Activated CD8-positive, alpha-beta T cell treated with anti-CD3 and anti-CD28 coated beads for 36 hours (primary cell): ENCODE measurements around the gene MATN1. TPM values are rescaled to one million over a fixed set of nuclear protein-coding genes. Genes with fewer than 3 reads are reported as not detected.

Experiments used
- ATAC-seq: fragments of 200-7000 bp; cut with Tn5 transposase; one replicate; pipeline ENCODE4 v1.10.0; 2021; ENCODE audit warnings: mild to moderate bottlenecking, moderate library complexity
- CTCF ChIA-PET: fragments of 350-600 bp; sonication (Branson Sonifier 250); formaldehyde crosslinking; loops from one replicate; lab custom pipeline; 2021; ENCODE audit warnings: antibody characterized with exemption; lab: Charles Lee
- POLR2A ChIA-PET: fragments of 350-600 bp; sonication (Branson Sonifier 250); formaldehyde crosslinking; loops from one replicate; lab custom pipeline; 2021; ENCODE audit warnings: antibody characterized with exemption; lab: Charles Lee
- DNase-seq: peaks from one replicate; pipeline ENCODE4 v3.0.0-alpha.2; 2020
- H3K27ac Mint-ChIP-seq: one replicate; pipeline ENCODE4 v1.8.0; 2021; ENCODE audit warnings: mild to moderate bottlenecking, mixed read lengths
- H3K27me3 Mint-ChIP-seq: one replicate; pipeline ENCODE4 v1.8.0; 2021; ENCODE audit warnings: mixed read lengths
- H3K36me3 Mint-ChIP-seq: one replicate; pipeline ENCODE4 v1.8.0; 2021; ENCODE audit warnings: low read depth, mixed read lengths
- H3K4me1 Mint-ChIP-seq: one replicate; pipeline ENCODE4 v1.8.0; 2021; ENCODE audit warnings: low read depth, mixed read lengths
- H3K4me3 Mint-ChIP-seq: one replicate; pipeline ENCODE4 v1.8.0; 2021; ENCODE audit warnings: mild to moderate bottlenecking, moderate library complexity, mixed read lengths
- H3K9me3 Mint-ChIP-seq: one replicate; pipeline ENCODE4 v1.8.0; 2021; ENCODE audit warnings: mixed read lengths
- CTCF ChIP-seq: fragments of 200-600 bp; IDR thresholded peaks from one replicate; pipeline ENCODE4 v1.8.0; 2022; ENCODE audit warnings: antibody characterized with exemption, mild to moderate bottlenecking
- intact Hi-C: fragments of 100-400 bp; cut with micrococcal nuclease; formaldehyde crosslinking; loops from one replicate; pipeline ENCODE4 v1.10.0; 2022
- total RNA-seq, 2 experiments: library from RNA; stranded (reverse); gene quantifications; one replicate each; pipeline ENCODE4 v1.2.3, GENCODE V29; 2021

MATN1 gene
- total RNA-seq, 2 experiments from 2014 or later = 0.45 to 1.4 TPM

- ATAC-seq (no peak), DNase-seq (no peak)
- Mint-ChIP-seq H3K9me3 (no peaks in the 10 kb centered on the region), H3K4me1 (peaks cover 76% of the 10 kb centered on the region), H3K4me3 (peak overlapping the region; percentile 87), H3K27me3 (no peaks in the 10 kb centered on the region), H3K27ac (peak overlapping the region; percentile 98), H3K36me3 (peaks cover 66% of the 10 kb centered on the region)
- CTCF ChIA-PET = interaction anchor here (0.7 to 15.2 kb wide), 4 partner anchors 21 to 159 kb away, joined by 3 to 186 read pairs (median 16); no protein-coding TSS in a partner anchor
- POLR2A ChIA-PET = interaction anchor here (24.0 to 36.3 kb wide), 2 partner anchors 6 to 12 kb away, joined by 671 read pairs; partner anchors contain the start of genes LAPTM5 and MATN1
- intact Hi-C loops = no loop called here
- TF ChIP-seq CTCF = no peak
Observed at GRCh38 chr1:30753118-30753517, 29.7 kb upstream of the MATN1 start.

DNA sequence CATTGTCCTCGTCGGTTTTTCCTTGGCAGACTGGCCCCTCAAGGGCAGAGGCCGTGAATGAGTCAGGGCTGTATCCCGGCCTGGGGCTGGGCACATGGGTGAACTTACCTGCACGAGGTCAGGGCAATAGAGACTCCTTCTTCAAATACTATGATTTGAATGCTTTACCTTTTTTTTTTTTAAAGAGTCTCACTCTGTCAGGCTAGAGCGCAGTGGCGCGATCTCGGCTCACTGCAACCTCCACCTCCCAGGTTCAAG is 29.2 kb upstream of the MATN1 start:
- ChIA-PET POLR2A (interaction anchor here (24.0 to 36.3 kb wide), 2 partner anchors 6 to 12 kb away, joined by 671 read pairs; partner anchors contain the start of genes LAPTM5 and MATN1), CTCF (interaction anchor here (1.0 to 15.2 kb wide), 4 partner anchors 9 to 33 kb away, joined by 3 to 186 read pairs (median 14); no protein-coding TSS in a partner anchor)
- H3K27me3 Mint-ChIP-seq = no peaks in the 10 kb centered on the region
- peak overlapping the region; percentile 87 for H3K4me3 Mint-ChIP-seq
- H3K4me1 Mint-ChIP-seq = peaks cover 78% of the 10 kb centered on the region
- ATAC-seq = no peak
- DNase-seq = no peak
- H3K9me3 Mint-ChIP-seq = no peaks in the 10 kb centered on the region
- intact Hi-C loops = no loop called here
- TF ChIP-seq CTCF = no peak
- H3K36me3 Mint-ChIP-seq = peaks cover 71% of the 10 kb centered on the region
- peak overlapping the region; percentile 98 for H3K27ac Mint-ChIP-seq

DNA sequence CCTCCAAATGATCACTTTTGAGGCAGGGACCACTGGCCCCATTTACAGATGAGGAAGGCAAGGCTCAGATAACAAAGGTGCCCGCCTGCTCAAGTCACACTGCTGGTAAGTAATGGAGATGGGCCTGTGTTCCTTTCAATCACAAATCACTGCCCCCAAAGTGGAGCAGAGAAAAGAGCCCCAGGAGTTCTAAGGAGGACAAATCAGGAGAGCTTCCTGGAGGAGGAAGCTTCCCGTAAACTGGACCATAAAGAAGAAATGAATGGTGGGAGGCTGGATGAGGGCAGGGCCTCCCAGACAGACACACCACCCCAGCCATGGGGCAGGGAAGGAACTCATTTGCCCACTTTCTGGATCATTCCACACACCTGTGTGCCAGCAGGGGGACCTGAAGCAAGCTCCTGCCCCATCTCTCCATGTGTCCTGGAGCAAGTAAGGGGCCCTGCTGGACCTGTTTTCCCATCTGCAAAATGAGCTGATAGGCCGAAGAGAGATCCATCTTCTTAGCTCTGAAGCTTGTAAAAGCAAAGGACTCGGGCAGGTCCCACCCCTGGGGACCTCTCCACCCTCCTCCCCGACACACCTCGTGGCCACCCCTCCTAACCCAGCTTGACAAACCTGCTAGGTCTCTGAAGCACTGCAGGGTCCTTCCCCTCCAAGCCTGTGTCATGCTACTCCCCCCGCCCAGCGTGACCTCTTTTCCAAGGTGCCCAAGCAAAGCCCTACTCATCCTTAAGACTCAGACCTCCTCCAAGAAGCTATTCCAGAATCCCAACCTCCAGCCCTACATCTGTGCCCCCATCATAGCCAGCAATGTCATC is 28.7 kb upstream of the MATN1 start:
- intact Hi-C loops = no loop called here
- POLR2A ChIA-PET = interaction anchor here (1.1 to 36.3 kb wide), 3 partner anchors 7 to 33 kb away, joined by 3 to 671 read pairs (median 671); partner anchors contain the start of genes LAPTM5 and MATN1

GRCh38 chr1:30750731-30751291 is 27.4 kb upstream of the MATN1 start:
- POLR2A ChIA-PET = interaction anchor here (2.6 to 36.3 kb wide), 3 partner anchors 8 to 32 kb away, joined by 13 to 671 read pairs (median 671); partner anchors contain the start of genes LAPTM5 and MATN1
- ATAC-seq = no peak
- Mint-ChIP-seq H3K4me1 (peaks cover 95% of the 10 kb centered on the region), H3K36me3 (peaks cover 81% of the 10 kb centered on the region), H3K9me3 (no peaks in the 10 kb centered on the region), H3K27ac (peak overlapping the region; percentile 98), H3K4me3 (peak overlapping the region; percentile 87), H3K27me3 (no peaks in the 10 kb centered on the region)
- intact Hi-C loops = no loop called here
- CTCF ChIA-PET = interaction anchor here (0.9 to 15.2 kb wide), 3 partner anchors 27 to 31 kb away, joined by 3 to 186 read pairs (median 23); no protein-coding TSS in a partner anchor
- no peak for TF ChIP-seq CTCF
- no peak for DNase-seq

More for the DNA sequence above, 28.7 kb upstream of the MATN1 start:
- TF ChIP-seq CTCF = no peak
- no peaks in the 10 kb centered on the region for H3K27me3 Mint-ChIP-seq
- H3K9me3 Mint-ChIP-seq = no peaks in the 10 kb centered on the region
- CTCF ChIA-PET = interaction anchor here (1.0 to 15.2 kb wide), 4 partner anchors 10 to 32 kb away, joined by 3 to 186 read pairs (median 14); no protein-coding TSS in a partner anchor
- H3K27ac Mint-ChIP-seq = peak overlapping the region; percentile 98
- no peak for ATAC-seq
- H3K36me3 Mint-ChIP-seq = peaks cover 77% of the 10 kb centered on the region
- H3K4me1 Mint-ChIP-seq = peaks cover 83% of the 10 kb centered on the region
- peak; percentile 52 for DNase-seq
- H3K4me3 Mint-ChIP-seq = peak overlapping the region; percentile 87
